ENCODE data around the gene MESP2.
A peak's percentile ranks its signal among the peaks of the same experiment; 100 is the strongest.

The MESP2 gene

DNA sequence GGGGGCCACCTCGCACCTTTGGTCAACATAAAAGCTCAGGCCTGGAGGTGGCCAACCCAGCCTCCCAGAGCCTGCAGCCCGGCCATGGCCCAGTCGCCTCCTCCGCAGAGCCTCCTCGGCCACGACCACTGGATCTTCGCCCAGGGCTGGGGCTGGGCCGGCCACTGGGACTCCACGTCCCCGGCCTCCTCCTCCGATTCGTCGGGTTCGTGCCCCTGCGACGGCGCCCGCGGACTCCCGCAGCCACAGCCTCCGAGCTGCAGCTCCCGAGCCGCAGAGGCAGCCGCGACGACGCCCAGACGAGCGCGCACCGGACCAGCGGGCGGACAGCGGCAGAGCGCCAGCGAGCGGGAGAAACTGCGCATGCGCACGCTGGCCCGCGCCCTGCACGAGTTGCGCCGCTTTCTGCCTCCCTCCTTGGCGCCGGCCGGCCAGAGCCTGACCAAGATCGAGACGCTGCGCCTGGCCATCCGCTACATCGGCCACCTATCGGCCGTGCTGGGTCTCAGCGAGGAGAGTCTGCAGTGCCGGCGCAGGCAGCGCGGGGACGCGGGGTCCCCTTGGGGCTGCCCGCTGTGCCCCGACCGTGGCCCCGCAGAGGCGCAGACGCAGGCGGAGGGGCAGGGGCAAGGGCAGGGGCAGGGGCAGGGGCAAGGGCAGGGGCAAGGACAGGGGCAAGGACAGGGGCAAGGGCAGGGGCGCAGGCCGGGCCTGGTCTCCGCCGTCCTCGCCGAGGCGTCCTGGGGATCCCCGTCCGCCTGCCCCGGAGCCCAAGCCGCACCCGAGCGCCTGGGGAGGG is at the start of gene MESP2:
Gene MESP2 (plus strand): TSS at position 59 of the 799 bp plus-strand sequence. CDS start 26 bp downstream, at position 85.
- DNase-seq (ENCODE audit: low read depth), result no peak

DNA sequence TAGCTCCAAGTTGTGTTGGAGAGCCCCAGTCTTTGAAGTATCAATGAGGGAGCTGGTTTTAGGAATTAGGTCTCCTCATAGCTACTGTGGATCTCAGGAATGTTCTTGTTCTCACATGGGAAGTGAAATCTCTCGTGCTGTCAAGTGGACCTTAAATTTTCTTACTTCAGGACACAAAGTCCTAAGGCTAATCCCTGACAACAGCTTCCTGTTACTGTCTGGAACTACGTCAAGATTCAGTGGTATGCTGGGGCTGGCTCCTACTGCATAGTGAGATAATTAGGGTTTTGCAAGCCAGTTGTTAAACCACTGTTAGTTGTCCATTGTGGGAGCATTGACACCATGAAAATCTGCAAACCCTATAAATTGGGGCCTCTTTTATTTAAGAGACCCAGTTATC is 47.9 kb upstream of the MESP2 start:
- DNase-seq (ENCODE audit: low read depth), result no peak

DNA sequence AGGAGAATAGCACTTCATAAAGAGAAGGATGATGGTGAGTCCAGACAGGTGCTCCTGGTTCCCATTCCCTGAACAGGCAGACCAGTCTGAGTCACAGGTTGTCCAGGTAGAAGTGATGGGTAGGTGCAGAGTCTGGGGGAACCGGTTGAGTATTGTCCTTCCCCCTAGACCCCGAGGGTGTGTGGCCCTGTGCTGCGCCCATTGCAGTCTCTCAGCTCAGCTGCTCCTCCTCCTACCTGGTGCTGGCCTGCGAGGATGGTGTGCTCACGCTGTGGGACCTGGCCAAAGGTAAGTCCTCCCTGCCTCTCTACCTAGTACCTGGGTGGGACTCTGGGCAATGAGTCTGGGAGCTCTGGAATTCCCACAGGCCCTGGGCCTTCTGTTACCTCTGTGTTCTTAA is 44.9 kb upstream of the MESP2 start:
- no peak for DNase-seq (ENCODE audit: low read depth)

- no peak for DNase-seq (ENCODE audit: low read depth)
Measured at GRCh38 chr15:89732451-89733172, 43.5 kb upstream of the MESP2 start.

GRCh38 chr15:89735773-89736172 is 40.4 kb upstream of the MESP2 start:
- DNase-seq (ENCODE audit: low read depth), result no peak

- no peak for DNase-seq (ENCODE audit: low read depth)
Measured at GRCh38 chr15:89740137-89740536, 36.0 kb upstream of the MESP2 start.

- DNase-seq (ENCODE audit: low read depth), result no peak
Measured at GRCh38 chr15:89743011-89743410, 33.1 kb upstream of the MESP2 start.

GRCh38 chr15:89743594-89743993 is 32.5 kb upstream of the MESP2 start:
- DNase-seq (ENCODE audit: low read depth), result no peak

DNA sequence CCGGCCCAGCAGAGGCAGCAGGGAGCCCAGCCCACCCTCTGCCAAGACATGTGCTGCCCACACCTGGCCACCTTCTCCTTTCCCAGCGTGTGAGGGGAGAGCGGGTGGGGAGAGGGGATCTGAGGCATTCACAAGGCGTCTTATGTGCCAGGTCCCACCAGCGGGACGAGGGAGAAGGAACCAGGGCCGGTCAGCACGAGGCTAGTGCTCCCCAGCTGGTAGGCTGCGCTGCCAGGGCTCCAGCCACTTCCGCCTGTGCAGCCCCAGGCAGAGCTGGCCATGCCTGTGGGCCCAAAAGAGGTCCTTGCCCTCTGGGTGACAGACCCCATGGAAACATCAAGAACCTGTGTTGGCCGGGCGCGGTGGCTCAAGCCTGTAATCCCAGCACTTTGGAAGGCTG is 31.0 kb upstream of the MESP2 start:
- no peak for DNase-seq (ENCODE audit: low read depth)

DNA sequence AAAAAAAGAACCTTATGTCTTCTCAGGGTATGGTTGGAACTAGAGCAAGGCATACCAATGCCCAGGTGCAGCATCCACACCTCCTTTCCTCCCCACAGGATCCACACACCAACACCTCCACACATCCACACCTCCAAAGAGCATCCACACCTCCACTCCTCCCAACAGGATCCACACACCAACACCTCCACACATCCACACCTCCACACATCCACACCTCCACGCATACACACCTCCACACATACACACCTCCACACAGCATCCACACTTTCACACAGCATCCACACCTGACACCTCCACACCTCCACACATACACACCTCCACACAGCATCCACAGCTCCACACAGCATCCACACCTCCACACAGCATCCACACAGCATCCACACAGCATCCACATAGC is 30.4 kb upstream of the MESP2 start:
- no peak for DNase-seq (ENCODE audit: low read depth)

DNA sequence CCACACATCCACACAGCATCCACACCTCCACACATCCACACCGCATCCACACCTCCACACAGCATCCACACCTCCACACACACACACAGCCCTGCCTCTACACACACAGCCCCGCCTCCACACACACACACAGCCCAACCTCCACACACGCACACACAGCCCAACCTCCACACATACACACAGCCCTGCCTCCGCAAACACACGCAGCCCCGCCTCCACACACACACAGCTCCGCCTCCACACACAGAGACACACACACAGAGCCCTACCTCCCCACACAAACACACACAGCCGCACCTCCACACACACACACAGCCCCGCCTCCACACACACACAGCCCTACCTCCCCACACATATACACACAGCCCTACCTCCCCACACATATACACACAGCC is 29.7 kb upstream of the MESP2 start:
- no peak for DNase-seq (ENCODE audit: low read depth)

- no peak for DNase-seq (ENCODE audit: low read depth)
Measured at GRCh38 chr15:89747708-89748682, 28.1 kb upstream of the MESP2 start.

- DNase-seq (ENCODE audit: low read depth), result no peak
Measured at GRCh38 chr15:89749054-89749453, 27.1 kb upstream of the MESP2 start.

DNA sequence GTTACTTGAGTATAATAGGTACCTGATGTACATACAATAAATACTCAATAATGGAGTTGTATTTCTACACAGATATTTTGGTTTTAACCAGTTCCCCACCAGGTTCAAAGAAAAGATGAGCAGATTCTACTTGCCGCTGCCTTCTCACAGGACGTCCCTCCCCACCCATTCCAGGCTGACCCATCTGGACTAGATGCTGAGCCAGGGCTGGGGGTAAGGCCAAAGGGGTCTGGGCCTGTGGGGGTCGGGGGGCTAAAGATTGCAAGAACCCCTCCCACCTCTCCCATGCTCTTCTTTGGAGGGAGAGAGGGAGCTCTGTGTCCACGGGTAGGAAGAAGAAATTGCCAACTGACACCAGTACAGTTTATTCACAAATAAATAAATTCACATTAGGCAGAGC is 26.6 kb upstream of the MESP2 start:
- no peak for DNase-seq (ENCODE audit: low read depth)

DNA sequence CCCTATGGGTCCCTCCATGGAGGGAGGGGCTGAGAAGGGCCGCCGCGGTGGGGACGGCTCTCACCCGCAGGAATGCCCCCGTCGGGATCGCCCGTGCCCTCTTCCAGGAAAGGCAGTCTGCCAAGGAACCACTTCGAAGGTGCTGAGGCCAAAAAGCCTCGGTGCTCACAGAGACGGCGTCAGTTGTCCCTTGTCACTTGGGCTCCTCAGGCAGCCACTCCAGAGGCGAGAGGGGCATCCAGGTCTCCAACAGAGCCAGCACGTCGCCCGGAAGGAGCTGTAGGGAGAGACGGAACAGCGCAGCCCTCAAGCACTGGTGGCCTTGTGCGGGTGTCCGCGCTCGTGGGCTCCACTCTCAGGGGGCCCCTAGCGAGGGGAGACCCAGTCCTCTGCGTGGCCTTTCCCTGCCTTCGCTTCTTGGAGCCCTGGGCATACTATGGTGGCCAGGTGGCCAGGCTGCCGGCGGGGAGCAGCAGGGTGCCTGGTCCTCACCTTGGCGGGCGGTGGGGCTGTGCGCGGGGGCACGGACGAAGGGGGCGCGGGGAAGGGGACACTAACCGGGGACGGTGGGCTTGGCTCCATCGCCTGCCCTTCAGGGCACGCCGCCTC is 26.1 kb upstream of the MESP2 start:
- DNase-seq (ENCODE audit: low read depth), result no peak

GRCh38 chr15:89750560-89751542 is 25.3 kb upstream of the MESP2 start, which contains the start of gene MESP1:
MESP1 (minus strand) TSS chr15:89751249; CDS start chr15:89751231, 18 bp downstream.
- peak; percentile 68 for DNase-seq (ENCODE audit: low read depth)

DNA sequence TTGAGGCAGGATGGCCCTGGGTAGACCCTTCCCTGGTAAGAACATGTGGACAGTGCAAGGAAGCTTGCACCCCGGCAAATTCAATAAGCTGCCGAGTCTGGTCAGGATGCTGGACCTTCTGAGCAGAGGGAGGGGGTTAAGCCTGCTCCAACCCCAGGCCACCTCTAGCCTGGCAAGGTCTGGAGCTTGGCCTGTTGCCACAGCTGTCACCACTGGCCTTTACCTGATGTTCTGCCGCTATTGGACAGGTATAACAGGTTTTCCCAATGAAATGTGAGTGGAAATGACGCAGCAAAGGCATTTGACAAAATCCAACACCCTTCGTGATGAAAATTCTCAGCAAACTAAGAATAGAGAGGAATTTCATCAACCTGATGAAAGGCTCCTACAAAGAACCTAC is 24.4 kb upstream of the MESP2 start:
- DNase-seq (ENCODE audit: low read depth), result no peak

DNA sequence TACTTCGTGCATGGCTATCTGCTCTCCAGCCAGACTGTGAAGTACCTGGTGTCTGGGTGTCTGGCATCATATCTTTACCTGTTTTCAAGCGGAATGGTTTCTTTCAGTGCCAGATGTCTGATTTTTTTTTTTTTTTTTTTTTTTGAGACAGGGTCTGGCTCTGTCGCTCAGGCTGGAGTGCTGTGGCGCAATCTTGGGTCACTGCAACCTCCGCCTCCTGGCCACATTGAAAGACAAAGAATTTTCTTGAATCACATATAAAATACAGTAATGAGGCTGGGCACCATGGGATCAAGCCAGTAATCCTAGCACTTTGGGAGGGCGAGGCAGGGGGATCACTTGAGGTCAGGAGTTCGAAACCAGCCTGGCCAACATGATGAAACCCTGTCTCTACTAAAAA is 22.3 kb upstream of the MESP2 start:
- no peak for DNase-seq (ENCODE audit: low read depth)

- no peak for DNase-seq (ENCODE audit: low read depth)
Measured at GRCh38 chr15:89754361-89755154, 21.6 kb upstream of the MESP2 start.

DNA sequence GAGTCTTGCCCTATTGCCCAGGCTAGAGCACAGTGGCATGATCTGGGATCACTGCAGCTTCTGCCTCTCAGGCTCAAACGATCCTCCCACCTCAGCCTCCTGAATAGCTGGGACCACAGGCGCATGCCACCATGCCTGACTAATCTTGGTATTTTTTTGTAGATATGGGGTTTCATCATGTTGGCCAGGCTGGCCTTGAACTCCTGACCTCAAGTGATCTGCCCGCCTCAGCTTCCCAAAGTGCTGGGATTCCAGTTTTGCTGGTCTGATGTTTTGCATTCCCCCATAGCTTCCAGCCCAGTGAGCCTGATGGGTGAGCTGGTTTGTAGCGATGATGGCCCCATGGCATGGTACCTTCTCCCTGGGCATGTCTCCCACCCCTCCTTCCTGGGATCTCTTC is 20.4 kb upstream of the MESP2 start:
- no peak for DNase-seq (ENCODE audit: low read depth)
